Dedifferentiated amniotic fluid mesenchymal stem cell (primary cell): ENCODE results near the gene PDCD7.
"Not testable (repeated sequence)": the region's sequence is repeated elsewhere in the genome, so short reads cannot be mapped to it uniquely, and the experiment has no call there.

ENCODE experiments used
- DNase-seq: peaks from one replicate; pipeline ENCODE4 v3.0.0-alpha.2; 2016; ENCODE audit errors: extremely low spot score

PDCD7 gene

GRCh38 chr15:65091946-65092770 is 41.5 kb downstream of the PDCD7 start:
- DNase-seq: no peak

DNA sequence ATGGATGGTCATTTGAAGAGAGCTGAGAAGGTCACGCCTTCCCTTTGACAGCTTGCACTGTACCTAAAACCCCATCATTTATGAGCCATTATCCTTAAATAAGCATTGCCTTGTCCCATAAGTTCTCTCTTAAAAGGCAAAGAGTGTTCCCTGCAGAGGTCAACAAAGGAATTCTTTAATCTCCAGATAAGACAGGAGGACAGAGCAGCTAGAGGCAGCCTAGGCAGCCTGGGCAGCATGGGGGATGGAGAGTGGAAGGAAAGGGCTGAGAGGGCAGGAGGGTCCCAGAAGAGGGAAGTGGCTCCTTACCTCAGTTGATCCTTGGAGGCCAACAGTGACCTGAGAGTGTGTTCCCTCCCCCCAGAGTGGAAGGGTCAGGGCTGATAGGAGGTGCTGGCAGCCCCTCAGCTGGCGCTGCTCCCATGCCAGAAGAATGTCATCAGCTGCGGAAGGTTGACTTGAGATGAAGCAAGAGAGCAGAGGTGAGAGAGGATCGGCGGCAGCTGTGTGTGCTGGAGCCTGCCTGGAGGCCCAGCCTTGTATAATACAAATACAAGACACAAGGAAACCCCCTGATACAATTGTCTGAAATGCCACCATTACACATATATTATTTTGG is 44.3 kb downstream of the PDCD7 start:
- no peak for DNase-seq

DNA sequence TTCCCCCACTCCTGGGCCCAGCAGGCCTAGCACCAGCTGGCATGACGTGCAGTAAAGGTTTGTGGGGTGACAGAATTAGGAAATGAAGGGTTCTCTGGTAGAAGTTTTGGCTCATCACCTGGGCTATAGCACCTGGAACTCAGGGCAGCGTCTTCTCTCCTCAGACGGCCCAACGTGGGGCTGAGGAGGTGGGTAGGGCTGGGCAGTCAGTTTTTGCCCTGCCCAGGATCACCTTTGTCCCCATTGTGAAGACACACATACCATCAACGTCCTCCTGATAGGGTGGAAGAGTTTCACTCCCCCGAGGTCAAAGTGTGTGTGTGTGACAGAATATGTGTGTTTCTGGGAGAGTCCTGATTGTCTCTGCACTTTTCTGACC is 45.0 kb downstream of the PDCD7 start:
- DNase-seq: no peak

GRCh38 chr15:65087873-65088642 is 45.5 kb downstream of the PDCD7 start:
- no peak for DNase-seq

DNA sequence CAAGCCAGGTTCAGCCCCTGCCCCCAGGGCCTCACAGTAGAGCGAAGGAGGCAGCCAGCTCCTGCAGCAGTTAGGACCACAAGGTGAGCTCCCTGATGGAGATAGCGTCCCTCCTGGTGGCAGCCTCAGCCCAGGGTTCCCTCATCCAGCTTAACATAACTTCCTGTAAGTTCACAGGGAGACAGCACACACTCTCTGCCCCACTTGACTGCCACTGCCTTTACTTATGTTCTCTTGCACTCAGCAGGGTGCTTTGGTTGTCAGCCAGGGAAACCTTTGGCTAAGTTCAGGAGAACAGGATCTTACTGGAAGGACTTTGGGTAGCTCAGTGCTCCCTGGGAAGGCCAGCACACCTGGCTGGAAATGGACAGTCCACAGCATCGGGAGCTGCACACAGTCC is 46.2 kb downstream of the PDCD7 start:
- no peak for DNase-seq

- no peak for DNase-seq
These were observed 46.9 kb downstream of the PDCD7 start for GRCh38 chr15:65086680-65087111.

GRCh38 chr15:65085990-65086679 is 47.5 kb downstream of the PDCD7 start:
- no peak for DNase-seq

GRCh38 chr15:65085207-65085753 is 48.3 kb downstream of the PDCD7 start:
- no peak for DNase-seq

- no peak for DNase-seq
These were observed 49.0 kb downstream of the PDCD7 start for GRCh38 chr15:65084500-65085206.

- DNase-seq: no peak
These were observed 50.3 kb downstream of the PDCD7 start for GRCh38 chr15:65083262-65083701.

- DNase-seq: no peak
These were observed 51.2 kb downstream of the PDCD7 start for GRCh38 chr15:65082303-65082953.

- no peak for DNase-seq
These were observed 51.9 kb downstream of the PDCD7 start for GRCh38 chr15:65081758-65082157.

DNA sequence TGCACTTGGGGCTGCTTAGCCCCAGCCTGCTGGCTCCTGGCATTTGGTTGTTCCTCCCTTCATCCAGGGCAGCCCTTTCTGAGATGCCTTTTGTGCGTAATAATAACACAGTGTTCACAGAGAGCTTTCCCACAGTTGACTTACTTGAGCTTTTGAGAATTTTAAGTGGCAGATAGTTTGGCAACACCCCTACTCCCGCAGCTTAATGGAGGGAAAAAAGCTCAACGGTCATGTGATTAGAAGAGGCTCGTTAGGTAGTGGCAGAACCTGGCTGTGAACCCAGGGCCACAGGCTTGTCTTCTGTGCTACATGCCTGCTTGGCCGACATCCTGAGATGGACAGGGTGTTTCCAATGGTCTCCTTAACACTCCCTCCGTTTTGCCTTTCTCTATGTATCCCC is 52.3 kb downstream of the PDCD7 start:
- no peak for DNase-seq

DNA sequence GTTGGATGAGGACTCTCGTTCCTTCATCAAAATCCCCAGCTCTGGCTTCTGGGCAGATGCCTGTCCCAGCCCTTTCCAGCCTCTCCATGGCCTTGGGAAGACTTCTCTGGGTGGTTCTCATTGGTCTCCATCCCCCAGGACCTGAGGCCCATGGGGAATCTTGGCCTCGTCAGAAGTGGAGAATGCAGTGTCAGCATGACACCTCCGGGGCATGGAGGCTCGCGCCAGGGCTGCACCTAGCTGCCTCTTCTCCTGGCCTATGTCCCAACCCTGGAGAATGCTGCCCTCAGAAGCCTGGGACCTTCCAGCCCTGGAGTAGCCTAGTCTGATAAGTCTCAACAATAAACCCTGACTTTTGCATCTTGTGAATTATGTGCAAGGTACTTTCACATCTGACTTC is 54.0 kb downstream of the PDCD7 start:
- DNase-seq: no peak

DNA sequence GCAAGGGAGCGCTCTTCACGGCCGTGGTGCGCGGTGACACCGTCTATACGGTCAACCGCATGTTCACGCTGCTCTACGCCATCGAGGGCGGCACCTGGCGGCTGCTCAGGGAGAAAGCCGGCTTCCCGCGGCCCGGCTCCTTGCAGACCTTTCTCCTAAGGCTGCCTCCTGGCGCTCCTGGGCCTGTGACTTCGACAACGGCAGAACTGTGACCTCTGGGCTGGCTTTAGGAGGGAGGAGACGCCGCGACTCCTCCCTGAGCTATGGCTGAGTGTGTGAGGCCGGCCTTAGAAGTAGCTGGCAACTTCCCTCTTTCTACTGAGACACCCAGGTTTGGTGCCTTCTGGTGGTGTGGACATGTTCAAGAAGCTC is 55.6 kb downstream of the PDCD7 start:
- no peak for DNase-seq

- no peak for DNase-seq
These were observed 56.2 kb downstream of the PDCD7 start for GRCh38 chr15:65077291-65077980.

DNA sequence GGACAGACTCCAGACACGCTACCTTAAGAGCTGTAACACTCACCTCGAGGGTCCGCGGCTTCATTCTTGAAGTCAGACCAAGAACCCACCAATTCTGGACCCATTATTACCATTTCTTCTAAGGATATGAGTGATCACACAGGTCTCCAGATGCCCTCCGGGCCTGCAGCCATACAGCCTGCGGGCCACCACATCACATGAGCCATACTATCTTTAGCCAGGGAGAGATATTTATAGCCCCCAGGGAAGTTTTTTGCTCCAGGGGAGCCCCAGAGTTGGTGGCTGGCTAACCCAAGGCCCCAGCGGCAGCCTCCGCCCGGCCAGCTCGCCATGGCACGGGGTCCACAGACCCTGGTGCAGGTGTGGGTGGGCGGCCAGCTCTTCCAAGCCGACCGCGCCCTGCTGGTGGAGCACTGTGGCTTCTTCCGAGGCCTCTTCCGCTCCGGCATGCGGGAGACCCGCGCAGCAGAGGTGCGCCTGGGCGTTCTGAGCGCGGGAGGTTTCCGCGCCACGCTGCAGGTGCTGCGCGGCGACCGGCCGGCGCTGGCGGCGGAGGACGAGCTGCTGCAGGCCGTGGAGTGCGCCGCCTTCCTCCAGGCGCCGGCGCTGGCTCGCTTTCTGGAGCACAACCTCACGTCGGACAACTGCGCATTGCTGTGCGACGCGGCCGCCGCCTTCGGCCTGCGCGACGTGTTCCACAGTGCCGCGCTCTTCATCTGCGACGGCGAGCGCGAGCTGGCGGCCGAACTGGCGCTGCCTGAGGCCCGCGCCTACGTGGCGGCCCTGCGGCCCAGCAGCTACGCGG is 56.9 kb downstream of the PDCD7 start, which contains the start of gene KBTBD13:
KBTBD13 (plus strand) TSS at position 261 of the 805 bp plus-strand sequence; CDS start at position 331, 70 bp downstream.
- DNase-seq: no peak

GRCh38 chr15:65075607-65076395 is 57.8 kb downstream of the PDCD7 start:
- not testable (repeated sequence) for DNase-seq
